Neuronal stem cell (in vitro differentiated cells): Measurements from ENCODE around the gene EFNA3.

Experiments
- DNase-seq: peaks from one replicate; pipeline ENCODE4 v3.0.0-alpha.2; 2013; ENCODE audit warnings: low spot score
- H2AFZ ChIP-seq: one replicate; pipeline ENCODE4 v1.6.1; 2013; ENCODE audit warnings: mild to moderate bottlenecking, low read length, inconsistent platforms
- H2AK5ac ChIP-seq: 2 replicates; pipeline ENCODE4 v1.6.1; 2013; ENCODE audit warnings: low read depth, mild to moderate bottlenecking, inconsistent platforms, low read length, moderate library complexity, mixed read lengths
- H2BK120ac ChIP-seq: 2 replicates; pipeline ENCODE4 v1.6.1; 2013; ENCODE audit warnings: low read depth, mild to moderate bottlenecking, inconsistent platforms, low read length, moderate library complexity, mixed read lengths
- H2BK12ac ChIP-seq: one replicate; pipeline ENCODE4 v1.6.1; 2013; ENCODE audit warnings: low read length, inconsistent platforms
- H2BK15ac ChIP-seq: 2 replicates; pipeline ENCODE4 v1.6.1; 2013; ENCODE audit warnings: mild to moderate bottlenecking, low read length, inconsistent platforms, mixed read lengths
- H2BK5ac ChIP-seq: one replicate; pipeline ENCODE4 v1.6.1; 2013; ENCODE audit warnings: inconsistent platforms, mild to moderate bottlenecking, low read length, moderate library complexity
- H3K14ac ChIP-seq: one replicate; pipeline ENCODE4 v1.6.1; 2013; ENCODE audit warnings: low read length, inconsistent platforms
- H3K18ac ChIP-seq: 2 replicates; pipeline ENCODE4 v1.6.1; 2013; ENCODE audit warnings: low read length, inconsistent platforms
- H3K23ac ChIP-seq: 2 replicates; pipeline ENCODE4 v1.6.1; 2013; ENCODE audit warnings: low read depth, mild to moderate bottlenecking, mixed read lengths, low read length, inconsistent platforms; ENCODE audit not compliant: poor library complexity
- H3K27ac ChIP-seq: replicated peaks from 3 replicates; pipeline ENCODE4 v1.5.1; 2013; ENCODE audit warnings: low read length, inconsistent platforms
- H3K27me3 ChIP-seq, 3 experiments: 2 replicates each; pipeline ENCODE4 v1.6.1; 2013; ENCODE audit warnings: low read length in 3 of 3, mild to moderate bottlenecking in 2 of 3, inconsistent platforms in 1 of 3, low read depth in 1 of 3, mixed read lengths in 1 of 3, moderate library complexity in 1 of 3; ENCODE audit not compliant: control insufficient read depth in 3 of 3, insufficient read depth in 3 of 3
- H3K36me3 ChIP-seq, 2 donors: replicated peaks in 1 of 2; 2 replicates each; pipeline ENCODE4 v1.6.1; 2013; ENCODE audit warnings: low read length in 2 of 2; ENCODE audit not compliant: control insufficient read depth in 2 of 2, insufficient read depth in 2 of 2
- H3K4ac ChIP-seq: 2 replicates; pipeline ENCODE4 v1.6.1; 2013; ENCODE audit warnings: inconsistent platforms, mild to moderate bottlenecking, low read length, moderate library complexity
- H3K4me1 ChIP-seq, 2 donors: 1 replicate in 1 of 2; 2 replicates in 1 of 2; pipeline ENCODE4 v1.6.1; 2013; ENCODE audit warnings: low read length in 2 of 2, low read depth in 1 of 2; ENCODE audit not compliant: control insufficient read depth in 2 of 2, insufficient read depth in 1 of 2
- H3K4me2 ChIP-seq: one replicate; pipeline ENCODE4 v1.6.1; 2013; ENCODE audit warnings: mild to moderate bottlenecking, low read length, inconsistent platforms; ENCODE audit not compliant: insufficient read depth, poor library complexity, severe bottlenecking
- H3K4me3 ChIP-seq, 2 donors: 2 replicates each; pipeline ENCODE4 v1.5.1; 2013; ENCODE audit warnings: low read length in 2 of 2, mild to moderate bottlenecking in 2 of 2, inconsistent platforms in 1 of 2, moderate library complexity in 1 of 2
- H3K79me1 ChIP-seq: one replicate; pipeline ENCODE4 v1.6.1; 2013; ENCODE audit warnings: low read depth, mild to moderate bottlenecking, inconsistent platforms, low read length, moderate library complexity
- H3K9ac ChIP-seq: one replicate; pipeline ENCODE4 v1.6.1; 2013; ENCODE audit warnings: mild to moderate bottlenecking, low read depth, low read length, inconsistent platforms; ENCODE audit not compliant: poor library complexity
- H3K9me3 ChIP-seq, 2 donors: replicated peaks in 1 of 2; 2 replicates each; pipeline versions ENCODE3 to v1.6.1; 2013; ENCODE audit warnings: low read length in 2 of 2, mild to moderate bottlenecking in 2 of 2, inconsistent platforms in 1 of 2, low read depth in 1 of 2, mixed read lengths in 1 of 2, moderate library complexity in 1 of 2; ENCODE audit not compliant: control insufficient read depth in 2 of 2, insufficient read depth in 1 of 2
- H4K8ac ChIP-seq: one replicate; pipeline ENCODE4 v1.6.1; 2013; ENCODE audit warnings: low read depth, mild to moderate bottlenecking, inconsistent platforms, low read length, moderate library complexity
- H4K91ac ChIP-seq: one replicate; pipeline ENCODE4 v1.6.1; 2013; ENCODE audit warnings: low read length, low read depth, mild to moderate bottlenecking, inconsistent platforms; ENCODE audit not compliant: poor library complexity
- WGBS, 2 donors: extraction: QIAGEN DNeasy Blood & Tissue Kit; methylation state at CpG; one replicate each; pipeline ENCODE4 v1.1.7; 2013; ENCODE audit warnings: missing lambda C conversion rate in 2 of 2, mixed read lengths in 1 of 2; ENCODE audit not compliant: insufficient read length in 2 of 2, insufficient replicate concordance in 1 of 2; ENCODE audit errors: extremely low coverage in 2 of 2; 5-methylcytosine and 5-hydroxymethylcytosine counted together

Gene EFNA3

DNA sequence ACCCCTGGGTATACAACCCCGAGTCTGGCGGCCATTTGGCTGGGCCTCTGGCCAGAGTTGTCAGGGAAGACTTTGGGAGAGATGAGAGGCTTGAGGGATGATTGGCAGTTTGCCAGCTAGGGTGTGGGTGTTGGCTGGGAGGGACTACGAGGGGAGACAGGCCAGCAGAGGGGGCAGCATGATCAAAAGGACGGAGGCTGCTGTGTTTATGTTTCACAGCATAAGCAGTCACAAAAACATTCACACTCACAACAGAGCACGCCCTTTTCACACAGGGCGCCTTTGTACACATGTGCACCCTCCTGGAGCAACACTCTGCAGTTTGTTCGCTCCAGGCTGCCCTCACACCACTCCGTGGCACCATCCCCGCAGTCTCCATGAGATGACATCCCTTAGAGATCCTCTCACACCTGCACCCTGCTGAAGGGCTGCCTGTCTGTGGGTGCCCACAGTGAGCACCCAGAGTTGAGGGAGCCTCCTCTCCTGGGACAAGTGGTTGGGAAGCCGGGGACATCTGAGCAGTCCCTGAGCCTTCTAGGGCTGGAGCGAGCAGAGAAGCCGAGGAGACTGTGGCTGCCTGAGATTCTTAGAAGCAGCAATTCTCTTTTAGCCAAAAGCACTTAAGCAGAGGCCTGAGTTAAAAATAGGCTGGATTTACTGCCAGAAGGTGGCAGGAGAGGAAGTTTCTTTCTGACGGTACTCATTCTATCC lies 15.4 kb downstream of the EFNA3 start:
- Histone ChIP-seq H2BK15ac (peak overlapping the region; percentile 20), H3K4ac (no peak overlapping the region), H3K18ac (no peak overlapping the region), H3K9me3 (peaks cover 0 to 2% of the 10 kb centered on the region in 2 donors), H3K79me1 (no peaks in the 10 kb centered on the region), H3K23ac (peak overlapping the region; percentile 8), H3K14ac (no peak overlapping the region), H2BK120ac (no peak overlapping the region), H4K91ac (no peak overlapping the region), H2AK5ac (peak overlapping the region; percentile 71), H3K4me2 (no peak overlapping the region), H3K4me3 (no peak overlapping the region), H4K8ac (no peak overlapping the region), H3K36me3 (no peaks in the 10 kb centered on the region), H3K4me1 (peaks cover 3 to 11% of the 10 kb centered on the region in 2 donors), H2BK12ac (no peak overlapping the region), H2AFZ (peak overlapping the region; percentile 75), H2BK5ac (no peak overlapping the region), H3K27ac (peak overlapping the region; percentile 9), H3K9ac (no peak overlapping the region), H3K27me3 (peaks cover 0 to 21% (median 3%) of the 10 kb centered on the region in 3 experiments)
- no peak for DNase-seq
- no CpG with 5 or more reads among the region's 13 CpGs for WGBS, 2 donors

DNA sequence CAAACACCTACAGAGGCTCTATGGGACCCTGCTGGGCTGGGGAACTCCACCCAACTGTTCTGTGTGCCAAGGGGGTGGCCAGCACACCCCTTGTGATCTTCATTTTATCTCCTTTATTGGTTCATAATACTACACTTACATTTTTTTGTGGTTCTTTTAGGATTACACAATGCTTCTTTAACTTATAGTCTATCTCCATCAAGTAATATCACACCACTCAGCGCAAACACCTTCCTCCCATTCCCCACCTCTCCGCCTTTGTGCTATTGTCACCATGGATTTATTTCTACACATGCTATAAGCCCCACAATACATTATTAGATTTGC lies 15.9 kb downstream of the EFNA3 start:
- H3K4me2 ChIP-seq: no peak overlapping the region
- H4K91ac ChIP-seq: no peak overlapping the region
- DNase-seq: no peak
- H3K4ac ChIP-seq: no peak overlapping the region
- no peak overlapping the region for H3K18ac ChIP-seq
- H3K9me3 ChIP-seq: peaks cover 0 to 2% of the 10 kb centered on the region in 2 donors
- H3K4me1 ChIP-seq: peaks cover 3 to 11% of the 10 kb centered on the region in 2 donors
- H4K8ac ChIP-seq: no peak overlapping the region
- H3K36me3 ChIP-seq: no peaks in the 10 kb centered on the region
- no peak overlapping the region for H2BK15ac ChIP-seq
- no peak overlapping the region for H3K14ac ChIP-seq
- no peak overlapping the region for H3K27ac ChIP-seq
- H3K27me3 ChIP-seq: peaks cover 0 to 21% (median 3%) of the 10 kb centered on the region in 3 experiments
- H2BK120ac ChIP-seq: no peak overlapping the region
- WGBS, 2 donors: no CpG with 5 or more reads among the region's 2 CpGs
- no peak overlapping the region for H2BK5ac ChIP-seq
- no peaks in the 10 kb centered on the region for H3K79me1 ChIP-seq
- no peak overlapping the region for H3K9ac ChIP-seq
- no peak overlapping the region for H2AFZ ChIP-seq
- H2AK5ac ChIP-seq: no peak overlapping the region
- no peak overlapping the region for H3K4me3 ChIP-seq
- H3K23ac ChIP-seq: no peak overlapping the region
- no peak overlapping the region for H2BK12ac ChIP-seq

DNA sequence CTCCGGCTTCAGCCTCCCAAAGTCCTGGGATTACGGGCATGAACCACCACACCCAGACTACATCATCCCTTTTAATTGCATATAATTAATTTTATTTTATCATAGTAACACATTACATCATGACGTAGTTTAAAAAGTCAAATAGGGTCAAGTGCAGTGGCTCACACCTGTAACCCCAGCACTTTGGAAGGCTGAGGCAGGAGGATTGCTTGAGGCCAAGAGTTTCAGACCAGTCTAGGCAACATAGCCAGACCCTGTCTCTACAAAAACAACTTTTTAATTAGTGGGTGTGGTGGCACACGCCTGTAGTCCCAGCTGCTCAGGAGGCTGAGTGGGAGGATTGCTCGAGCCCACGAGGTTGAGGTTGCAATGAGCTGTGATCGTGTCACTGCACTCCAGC lies 20.7 kb downstream of the EFNA3 start:
- Histone ChIP-seq H2BK5ac (no peak overlapping the region), H2BK120ac (no peak overlapping the region), H4K8ac (no peak overlapping the region), H2AFZ (no peak overlapping the region), H3K4me1 (peaks cover 0 to under 1% of the 10 kb centered on the region in 2 donors), H2BK15ac (no peak overlapping the region), H3K9ac (no peak overlapping the region), H3K9me3 (no peaks in the 10 kb centered on the region), H2BK12ac (no peak overlapping the region), H3K4ac (no peak overlapping the region), H3K14ac (no peak overlapping the region), H3K27me3 (peaks cover 0 to 20% (median 0%) of the 10 kb centered on the region in 3 experiments), H2AK5ac (no peak overlapping the region), H3K79me1 (no peaks in the 10 kb centered on the region), H3K18ac (no peak overlapping the region), H3K36me3 (no peaks in the 10 kb centered on the region), H3K4me3 (no peak overlapping the region), H3K23ac (no peak overlapping the region), H3K27ac (no peak overlapping the region), H4K91ac (no peak overlapping the region), H3K4me2 (no peak overlapping the region)
- DNase-seq: no peak
- WGBS, 2 donors: no CpG with 5 or more reads among the region's 7 CpGs

DNA sequence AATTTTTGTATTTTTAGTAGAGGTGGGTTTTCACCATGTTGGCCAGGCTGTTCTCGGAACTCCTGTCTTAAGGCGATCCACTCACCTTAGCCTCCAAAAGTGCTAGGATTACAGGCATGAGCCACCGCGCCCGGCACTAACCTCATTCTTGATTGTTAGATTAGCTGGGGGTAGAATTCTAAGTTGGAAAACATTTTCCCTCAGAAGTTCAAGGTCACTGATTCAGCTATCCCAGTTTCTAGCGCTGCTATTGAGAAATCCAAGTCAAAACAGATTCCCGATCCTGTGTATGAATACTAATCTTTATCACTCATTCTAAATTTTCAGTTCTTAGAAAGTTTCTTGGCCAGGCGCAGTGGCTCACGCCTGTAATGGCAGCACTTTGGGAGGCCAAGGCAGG lies 24.7 kb downstream of the EFNA3 start:
- DNase-seq: no peak
- no peak overlapping the region for H2BK120ac ChIP-seq
- no peak overlapping the region for H3K9ac ChIP-seq
- no peaks in the 10 kb centered on the region for H3K4me1 ChIP-seq
- H3K4me2 ChIP-seq: no peak overlapping the region
- no peak overlapping the region for H3K23ac ChIP-seq
- WGBS, 2 donors: no CpG with 5 or more reads among the region's 9 CpGs
- H3K9me3 ChIP-seq: no peaks in the 10 kb centered on the region
- no peak overlapping the region for H2AK5ac ChIP-seq
- H3K4me3 ChIP-seq: no peak overlapping the region
- H2BK15ac ChIP-seq: no peak overlapping the region
- H3K79me1 ChIP-seq: no peaks in the 10 kb centered on the region
- H2AFZ ChIP-seq: no peak overlapping the region
- H3K27ac ChIP-seq: no peak overlapping the region
- no peak overlapping the region for H3K4ac ChIP-seq
- no peaks in the 10 kb centered on the region for H3K36me3 ChIP-seq
- no peak overlapping the region for H3K18ac ChIP-seq
- H3K27me3 ChIP-seq: peaks cover 0 to 42% (median 0%) of the 10 kb centered on the region in 3 experiments
- no peak overlapping the region for H4K91ac ChIP-seq
- H4K8ac ChIP-seq: no peak overlapping the region
- no peak overlapping the region for H2BK12ac ChIP-seq
- H2BK5ac ChIP-seq: no peak overlapping the region
- H3K14ac ChIP-seq: no peak overlapping the region
